K562 (cell line): Measurements from ENCODE around the gene SOS1. TPM values are rescaled to one million over a fixed set of nuclear protein-coding genes. Genes with fewer than 3 reads are reported as not detected.

ENCODE experiments used
- ATAC-seq: fragments of 200-7000 bp; cut with Tn5 transposase; 3 replicates; pipeline ENCODE4 v1.9.1; 2020; ENCODE audit warnings: moderate library complexity
- BruUV-seq: library from RNA; stranded (reverse); fragments of 400-500 nt; replicated peaks from 2 replicates; lab custom pipeline; 2021; lab: Mats Ljungman, UMichigan
- CTCF ChIA-PET: fragments of 300-600 bp; formaldehyde crosslinking; extraction: SDS; loops from one replicate; lab custom pipeline; 2021; ENCODE audit warnings: low intra/inter-chr PET ratio; lab: Yijun Ruan, JAX
- POLR2A ChIA-PET: fragments of 300-600, 350-650 bp; sonication (Branson Sonifier 250); formaldehyde crosslinking; extraction: SDS; loops from one replicate; lab custom pipeline; 2021; ENCODE audit warnings: antibody characterized with exemption, inconsistent platforms; lab: Yijun Ruan, JAX
- DNase-seq, 4 experiments: peaks; one replicate each; pipeline versions ENCODE4 v3.0.0 to v3.0.0-alpha.2; 2011 to 2018; ENCODE audit warnings: low spot score in 3 of 4, mixed read lengths in 3 of 4; ENCODE audit errors: extremely low read depth in 1 of 4
- FAIRE-seq: peaks from 2 replicates; lab custom pipeline; 2011; peaks lifted over from hg19 to GRCh38; lab: Jason Lieb, UNC
- H2AFZ ChIP-seq: 2 replicates; pipeline ENCODE4 v1.6.0; 2011; ENCODE audit warnings: low read depth, low read length, control low read depth, inconsistent platforms
- H3K27ac ChIP-seq: fragments of 200-600 bp; 3 replicates; pipeline ENCODE4 v1.8.0; 2011; ENCODE audit warnings: low read depth, mild to moderate bottlenecking, control low read depth, inconsistent platforms, low read length, moderate library complexity, mixed read lengths; ENCODE audit errors: extremely low read depth
- H3K27me3 ChIP-seq, 2 experiments: fragments of 300-600 bp in 1 of 2; 2 replicates in 1 of 2; 3 replicates in 1 of 2; pipeline versions ENCODE4 v1.6.0 to v1.8.0; 2011; ENCODE audit warnings: inconsistent platforms in 2 of 2, low read length in 2 of 2, mild to moderate bottlenecking in 1 of 2, mixed read lengths in 1 of 2, moderate library complexity in 1 of 2; ENCODE audit not compliant: control insufficient read depth in 2 of 2, insufficient read depth in 2 of 2
- H3K36me3 ChIP-seq: fragments of 300-600 bp; 3 replicates; pipeline ENCODE4 v1.8.0; 2011; ENCODE audit warnings: mild to moderate bottlenecking, low read length, inconsistent platforms; ENCODE audit not compliant: control insufficient read depth, insufficient read depth
- H3K4me1 ChIP-seq, 2 experiments: fragments of 200-600 bp in 1 of 2; replicated peaks in 1 of 2; 2 replicates in 1 of 2; 3 replicates in 1 of 2; pipeline versions ENCODE4 v1.5.1 to v1.8.0; 2011; ENCODE audit warnings: inconsistent platforms in 2 of 2, low read length in 2 of 2, mild to moderate bottlenecking in 1 of 2, mixed read lengths in 1 of 2, moderate library complexity in 1 of 2; ENCODE audit not compliant: control insufficient read depth in 2 of 2, insufficient read depth in 2 of 2
- H3K4me2 ChIP-seq: 2 replicates; pipeline ENCODE4 v1.6.1; 2011; ENCODE audit warnings: low read length, control low read depth, inconsistent platforms, mixed read lengths; ENCODE audit not compliant: insufficient read depth
- H3K4me3 ChIP-seq: fragments of 200-600 bp; sonication (generic), shearing (Covaris generic); 2 replicates; pipeline ENCODE4 v1.5.1; 2016; ENCODE audit warnings: control low read depth, inconsistent platforms
- H3K79me2 ChIP-seq: fragments of 200-600 bp; 3 replicates; pipeline ENCODE4 v1.8.0; 2011; ENCODE audit warnings: low read length, inconsistent platforms; ENCODE audit not compliant: control insufficient read depth, insufficient read depth
- H3K9ac ChIP-seq, 2 experiments: 2 replicates each; pipeline versions ENCODE4 v1.6.0 to v1.6.1; 2011; ENCODE audit warnings: low read depth in 2 of 2, low read length in 2 of 2, control low read depth in 1 of 2, inconsistent platforms in 1 of 2, mild to moderate bottlenecking in 1 of 2, mixed read lengths in 1 of 2; ENCODE audit not compliant: insufficient read depth in 1 of 2
- H3K9me1 ChIP-seq: one replicate; pipeline ENCODE4 v1.6.0; 2011; ENCODE audit warnings: inconsistent platforms, mild to moderate bottlenecking, low read length, moderate library complexity; ENCODE audit not compliant: control insufficient read depth, insufficient read depth
- H3K9me3 ChIP-seq: replicated peaks from 2 replicates; pipeline ENCODE4 v1.5.1; 2011; ENCODE audit warnings: low read depth, low read length, inconsistent platforms; ENCODE audit not compliant: control insufficient read depth, insufficient read depth
- H4K20me1 ChIP-seq: replicated peaks from 2 replicates; pipeline ENCODE4 v1.6.1; 2011; ENCODE audit warnings: low read length, inconsistent platforms, mixed read lengths; ENCODE audit not compliant: control insufficient read depth, insufficient read depth
- ARID1B ChIP-seq: fragments of 450-650 bp; IDR thresholded peaks from 2 replicates; pipeline ENCODE4 v1.6.1; 2016; ENCODE audit warnings: antibody characterized with exemption, mild to moderate bottlenecking, inconsistent platforms
- CBFA2T2 ChIP-seq: fragments of 450-650 bp; conservative IDR thresholded peaks from 2 replicates; pipeline ENCODE4 v1.6.1; 2017; ENCODE audit warnings: mild to moderate bottlenecking
- KLF1 ChIP-seq: fragments of 450-650 bp; IDR thresholded peaks from 2 replicates; pipeline ENCODE4 v1.6.1; 2016; ENCODE audit warnings: missing genetic modification characterization, missing compliant biosample characterization
- MAFG ChIP-seq: fragments of 450-650 bp; conservative IDR thresholded peaks from 2 replicates; pipeline ENCODE4 v1.6.1; 2016; ENCODE audit warnings: missing genetic modification characterization, missing compliant biosample characterization
- RFX1 ChIP-seq: fragments of 450-650 bp; IDR thresholded peaks from 2 replicates; pipeline ENCODE4 v1.6.1; 2016; ENCODE audit warnings: mild to moderate bottlenecking, moderate library complexity
- ZFP36 ChIP-seq: fragments of 150-350 bp; IDR thresholded peaks from 2 replicates; pipeline ENCODE4 v1.6.1; 2018; ENCODE audit warnings: low read length, low read depth; ENCODE audit not compliant: partially characterized antibody
- ZNF134 ChIP-seq: fragments of 250-450 bp; sonication (Bioruptor Pico); conservative IDR thresholded peaks from 2 replicates; pipeline ENCODE4 v1.4.0; 2020
- ZNF354B ChIP-seq: fragments of 250-450 bp; sonication (Bioruptor Pico); IDR thresholded peaks from 2 replicates; pipeline ENCODE4 v1.4.0; 2020
- ZNF717 ChIP-seq: fragments of 250-450 bp; sonication (Bioruptor Pico); IDR thresholded peaks from 2 replicates; pipeline ENCODE4 v1.5.0; 2021
- WGBS: fragments of 100-300 bp; shearing (Covaris generic); methylation state at CpG from one replicate; pipeline ENCODE4 v1.1.6; 2016; ENCODE audit warnings: low coverage, mixed read lengths; ENCODE audit not compliant: insufficient coverage; ENCODE audit errors: missing lambda C conversion rate; 5-methylcytosine and 5-hydroxymethylcytosine counted together
- in situ Hi-C: fragments of 300-500 bp; cut with MboI; formaldehyde crosslinking; loops from 4 replicates; pipeline ENCODE4 v1.15.0; 2018; ENCODE audit warnings: inconsistent platforms, mixed read lengths
- intact Hi-C: fragments of 100-400 bp; cut with micrococcal nuclease; formaldehyde crosslinking; loops from 2 replicates; pipeline ENCODE4 v1.14.2; 2022
- polyA plus RNA-seq, 8 experiments: library from polyadenylated mRNA; depleted of rRNA in 4 of 8; stranded (reverse) in 5 of 8; unstranded in 3 of 8; fragments of >200 nt; fragmentation: Nextera tagmentation in 2 of 8; fragmentation: Illumina TruSeq in 1 of 8; extraction: Ambion mirVana in 2 of 8; extraction: Trizol in 1 of 8; gene quantifications; 2 replicates each; pipeline versions ENCODE4 v1.2.1 to v1.2.3, GENCODE V29; 2011 to 2014; ENCODE audit warnings: inconsistent platforms in 1 of 8, missing spikeins in 1 of 8
- total RNA-seq, 7 experiments: library from RNA; depleted of rRNA in 6 of 7; stranded (reverse); fragments of >200 nt in 6 of 7; fragmentation: Illumina TruSeq in 2 of 7; extraction: Trizol in 2 of 7; gene quantifications; 2 replicates each; pipeline versions ENCODE4 v1.2.1 to v1.2.3, GENCODE V29; 2011 to 2021; ENCODE audit warnings: low replicate concordance in 1 of 7
- TF ChIP-seq, protein P1 (sequence below): fragments of 250-450 bp; sonication (Bioruptor Pico); IDR thresholded peaks from 2 replicates; pipeline ENCODE4 v1.5.1; 2021; ENCODE audit warnings: mild to moderate bottlenecking
- TF ChIP-seq, protein P2 (sequence below): fragments of 250-450 bp; sonication (Bioruptor Pico); IDR thresholded peaks from 2 replicates; pipeline ENCODE4 v1.8.0; 2022; ENCODE audit warnings: moderate library complexity, mild to moderate bottlenecking, inconsistent platforms

The SOS1 gene
- total and polyA plus RNA-seq, 9 of the 15 experiments (the other 6 are each of a cell fraction or from before 2014, with no cell fraction given) = 2.5 to 27.1 (median 16.3) TPM

DNA sequence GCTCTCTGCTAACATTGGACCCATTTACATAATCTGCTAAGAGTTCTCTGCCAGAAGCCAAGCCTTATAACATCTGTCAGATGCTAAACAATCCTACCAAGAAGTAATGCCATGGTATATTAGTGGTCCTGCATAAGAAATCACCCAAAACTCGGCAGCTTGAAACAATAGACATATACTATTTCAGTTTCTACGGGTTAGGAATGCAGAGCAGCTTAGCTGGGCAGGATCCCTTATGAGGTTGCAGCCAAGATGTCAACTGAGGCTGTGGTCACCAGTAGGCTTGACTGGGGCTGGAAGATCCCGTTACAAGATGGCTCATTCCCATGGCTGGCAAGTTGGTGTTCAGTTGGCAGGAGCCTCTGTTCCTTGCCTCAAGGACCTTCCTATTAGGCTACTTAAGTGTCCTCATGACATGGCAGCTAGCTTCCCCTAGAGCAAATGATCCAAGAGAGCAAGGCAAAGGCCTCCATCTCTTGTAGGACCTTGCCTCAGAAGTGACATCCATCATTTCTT lies 25.1 kb upstream of the SOS1 start:
- DNase-seq = no peak
- Histone ChIP-seq H3K36me3 (no peaks in the 10 kb centered on the region; the same call in 2 of the 3 replicates), H4K20me1 (no peaks in the 10 kb centered on the region), H3K9ac (no peak overlapping the region), H3K27me3 (no peaks in the 10 kb centered on the region), H3K27ac (no peak overlapping the region), H3K4me3 (no peak overlapping the region), H3K4me1 (peaks cover 19 to 34% of the 10 kb centered on the region in 2 experiments), H2AFZ (0 out of 2 replicates have a peak overlapping the region, but pooled peaks have one; percentile 17), H3K9me1 (no peaks in the 10 kb centered on the region), H3K4me2 (no peak overlapping the region), H3K9me3 (0 out of 2 replicates have a peak, but pooled peaks cover 4% of the 10 kb centered on the region), H3K79me2 (no peaks in the 10 kb centered on the region)
- intact Hi-C loops (no loop called here), in situ Hi-C loops (no loop called here)
- BruUV-seq = no TSS peak
- WGBS = 74% methylated on average over 3 of the region's 3 CpGs
- ChIA-PET POLR2A (no interaction called here), CTCF (no interaction called here)
- ATAC-seq = no peak
- TF ChIP-seq CBFA2T2 (no peak), ZFP36 (peak; percentile 20)
- no peak for FAIRE-seq

DNA sequence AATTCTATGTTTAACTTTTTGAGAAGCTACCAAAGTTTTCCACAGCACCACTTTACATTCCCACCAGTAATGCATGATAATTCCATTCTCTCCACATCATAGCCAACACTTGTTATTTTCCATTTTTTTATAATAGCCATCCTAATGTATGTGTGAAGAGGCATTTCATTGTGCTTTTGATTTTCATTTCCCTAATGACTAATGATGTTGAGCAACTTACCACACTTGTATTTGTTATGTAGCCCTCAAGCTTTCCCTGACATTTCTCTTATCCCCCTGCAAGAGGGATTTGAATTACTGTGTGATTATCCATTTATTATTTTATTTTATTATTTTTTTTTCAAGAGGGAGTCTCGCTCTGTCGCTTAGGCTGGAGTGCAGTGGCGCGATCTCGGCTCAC lies 23.6 kb upstream of the SOS1 start:
- intact Hi-C loops = no loop called here
- Histone ChIP-seq H3K9ac (no peak overlapping the region), H3K9me1 (no peaks in the 10 kb centered on the region), H2AFZ (peak overlapping the region; percentile 75; the same call in 1 of the 2 replicates), H3K27me3 (no peaks in the 10 kb centered on the region), H4K20me1 (no peaks in the 10 kb centered on the region), H3K4me2 (no peak overlapping the region), H3K36me3 (no peaks in the 10 kb centered on the region; the same call in 2 of the 3 replicates), H3K27ac (no peak overlapping the region), H3K4me1 (peaks cover 12 to 30% of the 10 kb centered on the region in 2 experiments), H3K79me2 (no peaks in the 10 kb centered on the region), H3K9me3 (0 out of 2 replicates have a peak, but pooled peaks cover 4% of the 10 kb centered on the region), H3K4me3 (no peak overlapping the region)
- BruUV-seq = no TSS peak
- TF ChIP-seq, protein P1, sequence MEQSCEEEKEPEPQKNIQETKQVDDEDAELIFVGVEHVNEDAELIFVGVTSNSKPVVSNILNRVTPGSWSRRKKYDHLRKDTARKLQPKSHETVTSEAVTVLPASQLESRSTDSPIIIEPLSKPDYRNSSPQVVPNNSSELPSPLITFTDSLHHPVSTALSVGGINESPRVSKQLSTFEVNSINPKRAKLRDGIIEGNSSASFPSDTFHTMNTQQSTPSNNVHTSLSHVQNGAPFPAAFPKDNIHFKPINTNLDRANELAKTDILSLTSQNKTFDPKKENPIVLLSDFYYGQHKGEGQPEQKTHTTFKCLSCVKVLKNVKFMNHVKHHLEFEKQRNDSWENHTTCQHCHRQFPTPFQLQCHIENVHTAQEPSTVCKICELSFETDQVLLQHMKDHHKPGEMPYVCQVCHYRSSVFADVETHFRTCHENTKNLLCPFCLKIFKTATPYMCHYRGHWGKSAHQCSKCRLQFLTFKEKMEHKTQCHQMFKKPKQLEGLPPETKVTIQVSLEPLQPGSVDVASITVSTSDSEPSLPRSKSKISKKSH = no peak
- no peak for TF ChIP-seq ZNF717 (CRISPR knock-in tag)
- TF ChIP-seq ZNF134 (CRISPR knock-in tag) = no peak
- no peak for TF ChIP-seq ZNF354B
- no peak for TF ChIP-seq KLF1
- no peak for TF ChIP-seq MAFG (tag)
- TF ChIP-seq ARID1B = no peak
- TF ChIP-seq RFX1 = no peak
- TF ChIP-seq, protein P2, sequence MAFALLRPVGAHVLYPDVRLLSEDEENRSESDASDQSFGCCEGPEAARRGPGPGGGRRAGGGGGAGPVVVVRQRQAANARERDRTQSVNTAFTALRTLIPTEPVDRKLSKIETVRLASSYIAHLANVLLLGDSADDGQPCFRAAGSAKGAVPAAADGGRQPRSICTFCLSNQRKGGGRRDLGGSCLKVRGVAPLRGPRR (CRISPR knock-in tag) = no peak
- ChIA-PET CTCF (no interaction called here), POLR2A (no interaction called here)
- DNase-seq (no peak), FAIRE-seq (no peak), ATAC-seq (no peak)
- 93% methylated on average over 5 of the region's 5 CpGs for WGBS
- in situ Hi-C loops = no loop called here
